AG10803 (cell line): Measurements from ENCODE around the gene PCDHGA4.

Experiments
- DNase-seq: peaks from one replicate; pipeline ENCODE4 v3.0.0; 2010; ENCODE audit warnings: low read depth
- H3K4me3 ChIP-seq: 2 replicates; pipeline ENCODE4 v1.5.1; 2011; ENCODE audit warnings: mild to moderate bottlenecking, low read length, control low read depth
- TF ChIP-seq, protein P1 (sequence below): conservative IDR thresholded peaks from 2 replicates; pipeline ENCODE4 v1.5.1; 2011; ENCODE audit warnings: mild to moderate bottlenecking, low read length, control low read depth, inconsistent platforms

Gene PCDHGA4

DNA sequence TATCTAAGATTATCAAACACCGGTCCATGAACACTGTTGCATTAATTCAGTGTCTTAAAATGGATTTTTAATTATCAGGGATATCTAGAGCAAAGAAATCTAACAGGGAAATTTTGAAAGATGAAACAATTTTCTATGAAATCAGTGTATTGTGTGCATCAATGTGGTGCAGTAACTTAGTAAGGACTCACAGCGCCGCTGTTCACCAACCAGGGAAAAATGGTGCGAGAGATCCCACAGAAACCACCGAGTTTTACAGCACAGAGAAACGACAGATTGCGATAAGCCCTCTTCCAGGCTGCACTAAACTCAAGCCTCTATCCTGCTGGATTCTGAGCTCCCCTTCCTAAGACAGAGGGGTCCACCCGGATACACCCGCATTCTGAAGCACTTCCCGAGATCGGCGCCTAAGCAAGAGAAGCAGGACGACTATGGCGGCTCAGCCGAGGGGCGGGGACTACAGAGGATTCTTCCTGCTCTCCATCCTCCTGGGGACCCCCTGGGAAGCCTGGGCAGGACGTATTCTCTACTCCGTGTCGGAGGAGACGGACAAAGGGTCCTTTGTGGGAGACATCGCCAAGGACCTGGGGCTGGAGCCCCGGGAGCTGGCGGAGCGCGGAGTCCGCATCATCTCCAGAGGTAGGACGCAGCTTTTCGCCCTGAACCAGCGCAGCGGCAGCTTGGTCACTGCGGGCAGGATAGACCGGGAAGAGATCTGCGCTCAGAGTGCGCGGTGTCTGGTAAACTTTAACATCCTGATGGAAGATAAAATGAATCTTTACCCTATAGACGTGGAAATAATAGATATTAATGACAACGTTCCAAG, 27.9 kb downstream of the PCDHGA4 start, which contains the start of gene PCDHGA7:
Gene PCDHGA7, plus strand, starts transcription at position 274 of the 826 bp plus-strand sequence. Its CDS starts 158 bp downstream, at position 432.
- DNase-seq, result peak; percentile 58
- peak within 1 kb of the TSS; percentile 71 for H3K4me3 ChIP-seq
- TF ChIP-seq, protein P1, sequence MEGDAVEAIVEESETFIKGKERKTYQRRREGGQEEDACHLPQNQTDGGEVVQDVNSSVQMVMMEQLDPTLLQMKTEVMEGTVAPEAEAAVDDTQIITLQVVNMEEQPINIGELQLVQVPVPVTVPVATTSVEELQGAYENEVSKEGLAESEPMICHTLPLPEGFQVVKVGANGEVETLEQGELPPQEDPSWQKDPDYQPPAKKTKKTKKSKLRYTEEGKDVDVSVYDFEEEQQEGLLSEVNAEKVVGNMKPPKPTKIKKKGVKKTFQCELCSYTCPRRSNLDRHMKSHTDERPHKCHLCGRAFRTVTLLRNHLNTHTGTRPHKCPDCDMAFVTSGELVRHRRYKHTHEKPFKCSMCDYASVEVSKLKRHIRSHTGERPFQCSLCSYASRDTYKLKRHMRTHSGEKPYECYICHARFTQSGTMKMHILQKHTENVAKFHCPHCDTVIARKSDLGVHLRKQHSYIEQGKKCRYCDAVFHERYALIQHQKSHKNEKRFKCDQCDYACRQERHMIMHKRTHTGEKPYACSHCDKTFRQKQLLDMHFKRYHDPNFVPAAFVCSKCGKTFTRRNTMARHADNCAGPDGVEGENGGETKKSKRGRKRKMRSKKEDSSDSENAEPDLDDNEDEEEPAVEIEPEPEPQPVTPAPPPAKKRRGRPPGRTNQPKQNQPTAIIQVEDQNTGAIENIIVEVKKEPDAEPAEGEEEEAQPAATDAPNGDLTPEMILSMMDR, result peak; percentile 67

DNA sequence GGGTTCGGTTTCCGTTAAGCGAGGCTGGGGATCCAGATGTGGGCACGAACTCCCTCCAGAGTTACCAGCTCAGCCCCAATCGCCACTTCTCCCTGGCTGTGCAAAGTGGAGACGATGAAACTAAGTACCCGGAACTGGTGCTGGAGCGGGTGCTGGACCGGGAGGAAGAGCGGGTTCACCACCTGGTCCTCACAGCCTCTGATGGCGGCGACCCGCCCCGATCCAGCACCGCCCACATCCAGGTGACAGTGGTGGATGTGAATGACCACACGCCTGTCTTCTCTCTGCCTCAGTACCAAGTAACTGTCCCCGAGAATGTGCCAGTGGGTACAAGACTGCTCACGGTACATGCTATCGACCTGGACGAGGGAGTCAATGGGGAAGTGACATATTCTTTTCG, 28.5 kb downstream of the PCDHGA4 start:
- TF ChIP-seq, protein P1, result no peak
- no peak for DNase-seq
- H3K4me3 ChIP-seq, result peak overlapping the region; percentile 71

DNA sequence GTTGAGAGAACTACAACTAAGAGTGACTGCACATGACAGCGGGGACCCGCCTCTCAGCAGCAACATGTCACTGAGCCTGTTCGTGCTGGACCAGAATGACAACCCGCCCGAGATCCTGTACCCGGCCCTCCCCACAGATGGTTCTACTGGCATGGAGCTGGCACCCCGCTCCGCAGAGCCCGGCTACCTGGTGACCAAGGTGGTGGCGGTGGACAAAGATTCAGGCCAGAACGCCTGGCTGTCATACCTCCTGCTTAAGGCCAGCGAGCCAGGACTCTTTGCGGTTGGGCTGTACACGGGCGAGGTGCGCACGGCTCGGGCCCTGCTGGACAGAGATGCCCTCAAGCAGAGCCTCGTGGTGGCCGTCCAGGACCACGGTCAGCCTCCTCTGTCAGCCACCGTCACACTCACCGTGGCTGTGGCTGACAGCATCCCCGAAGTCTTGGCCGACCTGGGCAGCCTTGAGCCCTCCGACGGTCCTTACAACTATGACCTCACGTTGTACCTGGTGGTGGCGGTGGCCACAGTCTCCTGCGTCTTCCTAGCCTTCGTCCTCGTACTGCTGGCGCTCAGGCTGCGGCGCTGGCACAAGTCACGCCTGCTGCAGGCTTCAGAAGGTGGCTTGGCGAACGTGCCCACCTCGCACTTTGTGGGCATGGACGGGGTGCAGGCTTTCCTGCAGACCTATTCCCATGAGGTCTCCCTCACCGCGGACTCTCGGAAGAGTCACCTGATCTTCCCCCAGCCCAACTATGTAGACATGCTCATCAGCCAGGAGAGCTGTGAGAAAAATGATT, 29.8 kb downstream of the PCDHGA4 start:
- no peak for DNase-seq
- TF ChIP-seq, protein P1, result no peak
- H3K4me3 ChIP-seq, result no peak overlapping the region

DNA sequence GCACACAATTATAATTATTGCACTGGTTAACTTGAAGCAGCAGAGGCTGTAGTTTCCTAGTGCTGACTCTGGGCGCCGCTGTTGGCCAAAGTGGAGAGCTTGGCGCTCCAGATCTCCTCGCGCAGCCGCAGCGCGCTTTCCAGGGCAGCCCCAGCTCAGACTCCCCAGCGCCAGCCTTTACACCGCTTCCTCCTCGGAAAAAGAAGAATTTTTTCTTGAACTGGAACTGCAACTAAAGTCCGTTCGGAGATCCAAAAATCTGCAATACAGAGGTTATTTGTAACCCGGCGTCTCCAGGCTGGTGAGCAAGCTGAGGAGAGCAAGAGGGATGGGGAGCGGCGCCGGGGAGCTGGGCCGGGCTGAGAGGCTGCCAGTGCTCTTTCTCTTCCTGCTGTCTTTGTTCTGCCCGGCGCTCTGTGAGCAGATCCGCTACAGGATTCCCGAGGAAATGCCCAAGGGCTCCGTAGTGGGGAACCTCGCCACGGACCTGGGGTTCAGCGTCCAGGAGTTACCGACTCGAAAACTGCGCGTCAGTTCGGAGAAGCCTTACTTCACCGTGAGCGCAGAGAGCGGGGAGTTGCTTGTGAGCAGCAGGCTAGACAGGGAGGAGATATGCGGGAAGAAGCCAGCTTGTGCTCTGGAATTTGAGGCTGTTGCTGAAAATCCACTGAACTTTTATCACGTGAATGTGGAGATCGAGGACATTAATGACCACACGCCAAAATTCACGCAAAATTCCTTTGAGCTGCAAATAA, 32.9 kb downstream of the PCDHGA4 start, which contains the start of gene PCDHGB4:
Gene PCDHGB4, plus strand, starts transcription at position 142 of the 755 bp plus-strand sequence. Its CDS starts 187 bp downstream, at position 329.
- TF ChIP-seq, protein P1, result peak; percentile 64
- H3K4me3 ChIP-seq, result peak within 1 kb of the TSS; percentile 54
- DNase-seq, result peak; percentile 54

GRCh38 chr5:141388661-141389060, 33.8 kb downstream of the PCDHGA4 start:
- no peak overlapping the region; the same call in 1 of the 2 replicates for H3K4me3 ChIP-seq
- DNase-seq, result no peak
- TF ChIP-seq, protein P1, result no peak

- no peak for DNase-seq
- H3K4me3 ChIP-seq, result no peak overlapping the region
- TF ChIP-seq, protein P1, result no peak
Measured at GRCh38 chr5:141389153-141390042, 34.6 kb downstream of the PCDHGA4 start.
